Measurements from ENCODE around the gene QSER1.

DNA sequence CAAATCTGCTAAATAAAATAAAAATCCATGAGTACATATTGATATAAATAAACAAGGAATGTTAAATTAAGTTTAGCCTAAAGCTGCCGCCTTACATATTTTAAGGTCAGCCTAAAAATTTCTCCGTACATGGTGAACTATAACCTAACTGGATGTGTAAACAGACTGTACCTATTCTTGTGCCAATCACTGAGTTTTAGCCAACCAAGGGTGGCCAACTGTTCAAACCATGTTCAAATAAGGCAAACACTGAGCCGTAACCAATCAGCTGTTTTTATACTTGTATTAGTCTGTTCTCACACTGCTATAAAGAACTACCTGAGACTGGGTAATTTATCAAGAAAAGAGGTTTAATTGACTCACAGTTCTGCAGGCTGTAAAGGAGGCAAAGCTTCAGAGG is 8.6 kb upstream of the QSER1 start:
- no peak for TF ChIP-seq GATA2 (IDR thresholded peaks at IDR 0.05; ENCODE audit: low read depth, low read length)
- no peak for TF ChIP-seq GATA3 (IDR thresholded peaks at IDR 0.05; ENCODE audit: low read depth, low read length)
